Thyroid gland (tissue), 4 donors: Measurements from ENCODE around the gene ZFY. TPM values are rescaled to one million over a fixed set of nuclear protein-coding genes. Genes with fewer than 3 reads are reported as not detected.

Experiments
- DNase-seq, 2 donors: peaks; one replicate each; pipeline ENCODE4 v3.0.0-alpha.2; 2019
- H3K27ac ChIP-seq, 3 donors: fragments of 200-600 bp; sonication (generic); 1 replicate in 2 of 3; 2 replicates in 1 of 3; pipeline ENCODE4 v1.5.1; 2016 to 2019; ENCODE audit warnings: mild to moderate bottlenecking in 1 of 3, moderate library complexity in 1 of 3
- H3K27me3 ChIP-seq: fragments of 200-600 bp; sonication (generic); one replicate; pipeline ENCODE4 v1.5.1; 2019
- H3K36me3 ChIP-seq, 2 donors: fragments of 200-600 bp; sonication (generic); one replicate each; pipeline ENCODE4 v1.5.1; 2016 to 2019
- H3K4me1 ChIP-seq, 2 donors: fragments of 200-600 bp; sonication (generic); one replicate each; pipeline ENCODE4 v1.5.1; 2017 to 2019
- H3K4me3 ChIP-seq, 3 donors: fragments of 200-600 bp; sonication (generic); replicated peaks in 1 of 3; 1 replicate in 2 of 3; 2 replicates in 1 of 3; pipeline ENCODE4 v1.5.1; 2016; ENCODE audit warnings: mild to moderate bottlenecking in 1 of 3
- H3K9me3 ChIP-seq: fragments of 200-600 bp; sonication (generic); one replicate; pipeline ENCODE4 v1.5.1; 2017
- CTCF ChIP-seq, 6 experiments: fragments of 200-600 bp in 3 of 6; fragments of 450-650 bp in 3 of 6; sonication (generic) in 3 of 6; IDR thresholded peaks; one replicate each; pipeline ENCODE4 v1.5.1; 2016 to 2019; ENCODE audit warnings: antibody characterized with exemption in 6 of 6, mild to moderate bottlenecking in 2 of 6, inconsistent platforms in 1 of 6, moderate library complexity in 1 of 6
- POLR2A ChIP-seq, 2 donors: fragments of 450-650 bp; IDR thresholded peaks; one replicate each; pipeline ENCODE4 v1.6.1; 2017; ENCODE audit warnings: antibody characterized with exemption in 2 of 2, mild to moderate bottlenecking in 2 of 2, moderate library complexity in 1 of 2
- WGBS, 2 donors: methylation state at CpG; one replicate each; pipeline ENCODE4 v1.1.5; 2017; 5-methylcytosine and 5-hydroxymethylcytosine counted together
- intact Hi-C: fragments of 100-400 bp; cut with DNase I; formaldehyde crosslinking; loops from one replicate; pipeline ENCODE4 v1.15.1; 2023
- total RNA-seq, 4 donors: library from RNA; depleted of rRNA; stranded (reverse); fragments of >200 nt; gene quantifications; one replicate each; pipeline ENCODE4 v1.2.3, GENCODE V29; 2016

ZFY gene
- total RNA-seq, 4 donors from 2014 or later = 30.1 to 44.5 TPM; not detected in 2

GRCh38 chrY:2896050-2896449 is 39.1 kb upstream of the ZFY start:
- Histone ChIP-seq H3K9me3 (no peaks in the 10 kb centered on the region), H3K36me3 (no peaks in the 10 kb centered on the region), H3K27ac (no peak overlapping the region), H3K4me1 (no peaks in the 10 kb centered on the region), H3K4me3 (no peak overlapping the region), H3K27me3 (no peaks in the 10 kb centered on the region)
- WGBS, 2 donors = 92 to 100% methylated on average over 2 of the region's 2 CpGs
- intact Hi-C loops = no loop called here
- no peak for TF ChIP-seq CTCF (IDR thresholded peaks at IDR 0.05)
- no peak for TF ChIP-seq POLR2A (IDR thresholded peaks at IDR 0.05)
- DNase-seq = no peak

GRCh38 chrY:2907356-2907755 is 27.8 kb upstream of the ZFY start:
- 58 to 59% methylated on average over 1 of the region's 1 CpG for WGBS, 2 donors
- H3K4me3 ChIP-seq = no peak overlapping the region
- no peak for TF ChIP-seq POLR2A (IDR thresholded peaks at IDR 0.05)
- TF ChIP-seq CTCF (IDR thresholded peaks at IDR 0.05) = no peak
- H3K4me1 ChIP-seq = no peaks in the 10 kb centered on the region
- no peak for DNase-seq
- intact Hi-C loops = no loop called here
- no peak overlapping the region for H3K27ac ChIP-seq
- H3K36me3 ChIP-seq = no peaks in the 10 kb centered on the region
- no peaks in the 10 kb centered on the region for H3K9me3 ChIP-seq
- H3K27me3 ChIP-seq = no peaks in the 10 kb centered on the region

- no peaks in the 10 kb centered on the region for H3K9me3 ChIP-seq
- H3K36me3 ChIP-seq = no peaks in the 10 kb centered on the region
- H3K4me1 ChIP-seq = no peaks in the 10 kb centered on the region
- intact Hi-C loops = no loop called here
- H3K27ac ChIP-seq = no peak overlapping the region
- no peak overlapping the region for H3K4me3 ChIP-seq
- TF ChIP-seq POLR2A (IDR thresholded peaks at IDR 0.05) (no peak), CTCF (IDR thresholded peaks at IDR 0.05) (peak in 1 of 6 experiments; percentile 40)
- DNase-seq = peak; percentile 8 to 15
- no peaks in the 10 kb centered on the region for H3K27me3 ChIP-seq
Observed at GRCh38 chrY:2913066-2913815, 21.9 kb upstream of the ZFY start.

- Histone ChIP-seq H3K36me3 (no peaks in the 10 kb centered on the region), H3K27ac (peak overlapping the region in 1 of 3 donors; percentile 85), H3K4me1 (no peaks in the 10 kb centered on the region), H3K4me3 (peak overlapping the region in 1 of 3 donors; percentile 62), H3K27me3 (no peaks in the 10 kb centered on the region), H3K9me3 (no peaks in the 10 kb centered on the region)
- intact Hi-C loops = no loop called here
- 33 to 37% methylated on average over 10 of the region's 10 CpGs for WGBS, 2 donors
- TF ChIP-seq CTCF (IDR thresholded peaks at IDR 0.05) (no peak), POLR2A (IDR thresholded peaks at IDR 0.05) (no peak)
- DNase-seq = peak; percentile 21 to 27
Observed at GRCh38 chrY:2934078-2934477, 1.1 kb upstream of the ZFY start.

GRCh38 chrY:2935716-2936435 is 695 bp downstream of the ZFY start:
- Histone ChIP-seq H3K4me1 (no peaks in the 10 kb centered on the region), H3K27me3 (no peaks in the 10 kb centered on the region), H3K9me3 (no peaks in the 10 kb centered on the region), H3K27ac (peak overlapping the region in 1 of 3 donors; percentile 85), H3K36me3 (no peaks in the 10 kb centered on the region), H3K4me3 (peak overlapping the region in 2 of 3 donors; percentile 21 to 39)
- TF ChIP-seq CTCF (IDR thresholded peaks at IDR 0.05) (peak in 2 of 6 experiments; percentile 41 to 66), POLR2A (IDR thresholded peaks at IDR 0.05) (no peak)
- WGBS, 2 donors = 1 to 2% methylated on average over 23 to 46 of the region's 63 CpGs
- intact Hi-C loops = no loop called here
- peak; percentile 86 to 87 for DNase-seq
